ENCODE measurements around the gene MTARC2. TPM values are rescaled to one million over a fixed set of nuclear protein-coding genes. Genes with fewer than 3 reads are reported as not detected.

Gene MTARC2
- total and polyA plus RNA-seq, 2 donors (not counting 1 experiment from before 2014, with no cell fraction given) = 12.6 to 14.5 TPM

DNA sequence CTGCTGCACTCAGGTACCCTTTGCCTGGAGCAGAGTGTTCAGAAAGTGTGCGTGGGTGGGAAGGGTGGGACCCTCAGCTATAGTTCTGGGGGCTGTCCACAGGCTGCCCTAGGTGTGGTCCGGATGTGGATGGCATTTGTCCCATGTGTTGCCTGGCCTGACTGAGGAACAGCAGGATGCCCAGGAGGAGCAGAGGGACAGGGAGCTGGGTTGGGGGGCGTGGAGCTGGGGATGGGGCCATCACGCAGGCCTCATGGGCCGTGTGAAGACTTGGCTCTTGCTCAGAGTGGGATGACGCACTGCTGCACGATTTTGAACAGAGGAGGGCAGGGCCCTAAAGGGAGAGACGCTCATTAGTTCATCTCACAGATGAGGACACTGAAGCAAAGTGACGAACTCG is 41.0 kb upstream of the MTARC2 start:
- no peak overlapping the region for H2AFZ ChIP-seq (ENCODE audit: low read length)

DNA sequence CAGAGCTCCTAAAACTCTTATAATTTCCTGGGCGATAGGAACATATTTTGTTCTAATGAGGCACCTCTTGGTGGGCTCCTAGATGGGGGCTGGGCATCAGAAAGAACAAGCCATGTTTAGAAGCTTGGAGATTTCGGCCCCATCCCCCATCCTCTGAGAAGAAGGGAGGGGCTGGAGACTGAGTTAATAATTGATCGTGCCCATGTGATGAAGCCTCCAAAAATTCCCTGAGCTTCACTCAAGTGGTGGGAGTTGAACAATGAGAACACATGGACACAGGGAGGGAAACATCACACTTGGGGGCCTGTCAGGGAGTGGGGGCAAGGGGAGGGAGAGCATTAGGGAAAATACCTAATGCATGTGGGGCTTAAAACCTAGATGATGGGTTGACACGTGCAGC is 39.9 kb upstream of the MTARC2 start:
- Histone ChIP-seq H3K27ac (ENCODE audit: insufficient read depth, low read length) (no peak overlapping the region), H3K79me2 (ENCODE audit: control insufficient read depth, insufficient read depth, low read length) (no peaks in the 10 kb centered on the region), H3K4me3 (replicated peaks in 1 of 4; ENCODE audit: control extremely low read depth in 1 of 4, insufficient read depth in 1 of 4, low read depth in 3 of 4, low read length in 4 of 4) (no peak overlapping the region), H3K4me1 (ENCODE audit: control insufficient read depth, extremely low read depth, insufficient read depth, low read length) (no peaks in the 10 kb centered on the region), H4K20me1 (ENCODE audit: control insufficient read depth, extremely low read depth, insufficient read depth, low read length) (no peaks in the 10 kb centered on the region), H3K4me2 (ENCODE audit: extremely low read depth, insufficient read depth, low read length) (no peak overlapping the region), H3K9ac (ENCODE audit: insufficient read depth, low read length) (no peak overlapping the region), H3K36me3 (ENCODE audit: control insufficient read depth, insufficient read depth, low read length) (no peaks in the 10 kb centered on the region), H2AFZ (ENCODE audit: low read length) (no peak overlapping the region), H3K27me3 (ENCODE audit: control insufficient read depth, insufficient read depth, low read length) (no peaks in the 10 kb centered on the region), H3K9me3 (ENCODE audit: control insufficient read depth, insufficient read depth, low read depth, low read length) (no peaks in the 10 kb centered on the region)
- no peak for DNase-seq (ENCODE audit: low read depth in 2 of 2)
- no peak for TF ChIP-seq EZH2 (IDR thresholded peaks at IDR 0.05; ENCODE audit: low read length, missing control alignments)
- TF ChIP-seq, protein P1, sequence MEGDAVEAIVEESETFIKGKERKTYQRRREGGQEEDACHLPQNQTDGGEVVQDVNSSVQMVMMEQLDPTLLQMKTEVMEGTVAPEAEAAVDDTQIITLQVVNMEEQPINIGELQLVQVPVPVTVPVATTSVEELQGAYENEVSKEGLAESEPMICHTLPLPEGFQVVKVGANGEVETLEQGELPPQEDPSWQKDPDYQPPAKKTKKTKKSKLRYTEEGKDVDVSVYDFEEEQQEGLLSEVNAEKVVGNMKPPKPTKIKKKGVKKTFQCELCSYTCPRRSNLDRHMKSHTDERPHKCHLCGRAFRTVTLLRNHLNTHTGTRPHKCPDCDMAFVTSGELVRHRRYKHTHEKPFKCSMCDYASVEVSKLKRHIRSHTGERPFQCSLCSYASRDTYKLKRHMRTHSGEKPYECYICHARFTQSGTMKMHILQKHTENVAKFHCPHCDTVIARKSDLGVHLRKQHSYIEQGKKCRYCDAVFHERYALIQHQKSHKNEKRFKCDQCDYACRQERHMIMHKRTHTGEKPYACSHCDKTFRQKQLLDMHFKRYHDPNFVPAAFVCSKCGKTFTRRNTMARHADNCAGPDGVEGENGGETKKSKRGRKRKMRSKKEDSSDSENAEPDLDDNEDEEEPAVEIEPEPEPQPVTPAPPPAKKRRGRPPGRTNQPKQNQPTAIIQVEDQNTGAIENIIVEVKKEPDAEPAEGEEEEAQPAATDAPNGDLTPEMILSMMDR (conservative IDR thresholded peaks at IDR 0.05 in 1 of 2, IDR thresholded peaks at IDR 0.05 in 1 of 2; ENCODE audit: low read depth in 1 of 2, low read length in 2 of 2) = no peak

More for the DNA sequence above, 41.0 kb upstream of the MTARC2 start:
- TF ChIP-seq, protein P1 (conservative IDR thresholded peaks at IDR 0.05 in 1 of 2, IDR thresholded peaks at IDR 0.05 in 1 of 2; ENCODE audit: low read depth in 1 of 2, low read length in 2 of 2) = no peak
- DNase-seq (ENCODE audit: low read depth in 2 of 2) = no peak
- Histone ChIP-seq H3K4me1 (ENCODE audit: control insufficient read depth, extremely low read depth, insufficient read depth, low read length) (no peaks in the 10 kb centered on the region), H3K4me2 (ENCODE audit: extremely low read depth, insufficient read depth, low read length) (no peak overlapping the region), H3K9ac (ENCODE audit: insufficient read depth, low read length) (no peak overlapping the region), H3K36me3 (ENCODE audit: control insufficient read depth, insufficient read depth, low read length) (no peaks in the 10 kb centered on the region), H3K27ac (ENCODE audit: insufficient read depth, low read length) (no peak overlapping the region), H3K9me3 (ENCODE audit: control insufficient read depth, insufficient read depth, low read depth, low read length) (no peaks in the 10 kb centered on the region), H3K27me3 (ENCODE audit: control insufficient read depth, insufficient read depth, low read length) (no peaks in the 10 kb centered on the region), H3K4me3 (replicated peaks in 1 of 4; ENCODE audit: control extremely low read depth in 1 of 4, insufficient read depth in 1 of 4, low read depth in 3 of 4, low read length in 4 of 4) (no peak overlapping the region), H4K20me1 (ENCODE audit: control insufficient read depth, extremely low read depth, insufficient read depth, low read length) (no peaks in the 10 kb centered on the region), H3K79me2 (ENCODE audit: control insufficient read depth, insufficient read depth, low read length) (no peaks in the 10 kb centered on the region)

DNA sequence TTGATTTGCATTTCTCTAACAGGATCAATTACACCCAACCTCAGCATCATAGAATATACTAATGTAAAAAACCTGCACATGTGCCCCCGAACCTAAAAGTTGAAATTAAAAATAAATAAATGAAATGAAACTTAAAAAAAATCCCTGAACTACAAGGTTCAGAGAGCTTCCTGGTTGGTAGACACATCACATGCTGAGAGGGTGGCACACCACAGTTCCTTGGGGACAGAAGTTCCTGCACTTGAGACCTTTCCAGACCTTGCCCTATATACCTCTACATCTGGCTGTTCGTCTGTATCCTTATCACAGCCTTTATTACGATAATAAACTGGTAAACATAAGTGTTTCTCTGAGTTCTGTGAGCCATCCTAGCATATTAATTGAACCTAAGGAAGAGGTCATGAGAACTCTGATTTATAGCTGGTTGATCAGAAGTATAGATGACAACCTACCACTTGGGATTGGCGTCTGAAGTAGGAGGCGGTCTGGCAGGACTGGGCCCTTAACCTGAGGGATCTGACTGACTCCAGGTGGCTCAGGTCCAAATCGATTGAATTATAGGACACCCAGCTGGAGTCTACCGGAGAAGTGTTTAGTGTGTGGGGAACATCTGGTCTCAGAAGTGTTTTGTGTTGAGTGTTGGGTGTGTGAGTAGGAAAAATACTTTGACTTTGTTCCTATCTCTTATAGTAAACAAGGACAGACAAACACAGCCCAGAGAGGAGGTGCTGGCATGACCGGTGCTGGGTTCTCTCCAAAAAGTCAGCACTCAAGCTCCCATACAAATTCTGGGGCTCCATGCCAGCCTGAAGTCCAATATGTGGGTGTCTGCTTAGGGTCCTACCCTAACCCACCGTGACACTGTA is 39.0 kb upstream of the MTARC2 start:
- Histone ChIP-seq H4K20me1 (ENCODE audit: control insufficient read depth, extremely low read depth, insufficient read depth, low read length) (no peaks in the 10 kb centered on the region), H3K4me3 (replicated peaks in 1 of 4; ENCODE audit: control extremely low read depth in 1 of 4, insufficient read depth in 1 of 4, low read depth in 3 of 4, low read length in 4 of 4) (no peak overlapping the region), H3K9me3 (ENCODE audit: control insufficient read depth, insufficient read depth, low read depth, low read length) (no peaks in the 10 kb centered on the region), H3K79me2 (ENCODE audit: control insufficient read depth, insufficient read depth, low read length) (no peaks in the 10 kb centered on the region), H3K9ac (ENCODE audit: insufficient read depth, low read length) (no peak overlapping the region), H3K36me3 (ENCODE audit: control insufficient read depth, insufficient read depth, low read length) (no peaks in the 10 kb centered on the region), H2AFZ (ENCODE audit: low read length) (no peak overlapping the region), H3K27ac (ENCODE audit: insufficient read depth, low read length) (no peak overlapping the region), H3K27me3 (ENCODE audit: control insufficient read depth, insufficient read depth, low read length) (no peaks in the 10 kb centered on the region), H3K4me1 (ENCODE audit: control insufficient read depth, extremely low read depth, insufficient read depth, low read length) (no peaks in the 10 kb centered on the region), H3K4me2 (ENCODE audit: extremely low read depth, insufficient read depth, low read length) (no peak overlapping the region)
- TF ChIP-seq, protein P1 (conservative IDR thresholded peaks at IDR 0.05 in 1 of 2, IDR thresholded peaks at IDR 0.05 in 1 of 2; ENCODE audit: low read depth in 1 of 2, low read length in 2 of 2) = no peak
- no peak for TF ChIP-seq EZH2 (IDR thresholded peaks at IDR 0.05; ENCODE audit: low read length, missing control alignments)
- no peak for DNase-seq (ENCODE audit: low read depth in 2 of 2)
